GM10248 (cell line): ENCODE measurements around the gene SH3RF3.

ENCODE experiments used
- CTCF ChIA-PET: fragments of 300-600 bp; sonication (Branson Sonifier 250); formaldehyde crosslinking; extraction: SDS; loops from one replicate; lab custom pipeline; 2021; ENCODE audit warnings: antibody characterized with exemption; lab: Yijun Ruan, JAX
- POLR2A ChIA-PET: fragments of 350-650 bp; sonication (Branson Sonifier 250); formaldehyde crosslinking; extraction: SDS; loops from one replicate; lab custom pipeline; 2020; ENCODE audit warnings: antibody characterized with exemption; lab: Yijun Ruan, JAX
- DNase-seq: peaks from one replicate; pipeline ENCODE4 v3.0.0; 2012; ENCODE audit errors: extremely low spot score
- TF ChIP-seq, protein P1 (sequence below): IDR thresholded peaks from 2 replicates; pipeline ENCODE4 v1.5.1; 2012; ENCODE audit warnings: mild to moderate bottlenecking, low read depth; ENCODE audit errors: extremely low read depth, missing control alignments, control extremely low read depth

Gene SH3RF3

DNA sequence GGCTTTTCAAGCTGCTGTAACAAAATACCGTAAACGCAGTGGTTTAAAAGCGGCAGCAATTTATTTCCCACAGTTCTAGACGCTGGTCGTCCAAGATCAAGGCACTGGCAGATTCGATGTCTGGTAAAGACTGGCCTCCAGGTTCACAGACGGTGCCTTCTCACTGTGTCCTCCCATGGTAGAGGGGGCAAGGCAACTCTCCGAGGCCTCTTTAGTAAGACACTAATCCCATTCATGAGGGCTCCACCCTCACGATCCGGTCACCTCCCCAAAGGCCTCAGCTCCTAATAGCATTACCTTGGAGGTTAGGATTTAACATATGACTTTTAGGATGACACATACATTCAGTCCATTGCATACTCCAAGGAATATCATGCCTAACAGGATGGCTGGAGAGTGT is 117.2 kb downstream of the SH3RF3 start:
- ChIA-PET CTCF (no interaction called here), POLR2A (no interaction called here)
- TF ChIP-seq, protein P1, sequence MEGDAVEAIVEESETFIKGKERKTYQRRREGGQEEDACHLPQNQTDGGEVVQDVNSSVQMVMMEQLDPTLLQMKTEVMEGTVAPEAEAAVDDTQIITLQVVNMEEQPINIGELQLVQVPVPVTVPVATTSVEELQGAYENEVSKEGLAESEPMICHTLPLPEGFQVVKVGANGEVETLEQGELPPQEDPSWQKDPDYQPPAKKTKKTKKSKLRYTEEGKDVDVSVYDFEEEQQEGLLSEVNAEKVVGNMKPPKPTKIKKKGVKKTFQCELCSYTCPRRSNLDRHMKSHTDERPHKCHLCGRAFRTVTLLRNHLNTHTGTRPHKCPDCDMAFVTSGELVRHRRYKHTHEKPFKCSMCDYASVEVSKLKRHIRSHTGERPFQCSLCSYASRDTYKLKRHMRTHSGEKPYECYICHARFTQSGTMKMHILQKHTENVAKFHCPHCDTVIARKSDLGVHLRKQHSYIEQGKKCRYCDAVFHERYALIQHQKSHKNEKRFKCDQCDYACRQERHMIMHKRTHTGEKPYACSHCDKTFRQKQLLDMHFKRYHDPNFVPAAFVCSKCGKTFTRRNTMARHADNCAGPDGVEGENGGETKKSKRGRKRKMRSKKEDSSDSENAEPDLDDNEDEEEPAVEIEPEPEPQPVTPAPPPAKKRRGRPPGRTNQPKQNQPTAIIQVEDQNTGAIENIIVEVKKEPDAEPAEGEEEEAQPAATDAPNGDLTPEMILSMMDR, result no peak
- DNase-seq, result no peak

DNA sequence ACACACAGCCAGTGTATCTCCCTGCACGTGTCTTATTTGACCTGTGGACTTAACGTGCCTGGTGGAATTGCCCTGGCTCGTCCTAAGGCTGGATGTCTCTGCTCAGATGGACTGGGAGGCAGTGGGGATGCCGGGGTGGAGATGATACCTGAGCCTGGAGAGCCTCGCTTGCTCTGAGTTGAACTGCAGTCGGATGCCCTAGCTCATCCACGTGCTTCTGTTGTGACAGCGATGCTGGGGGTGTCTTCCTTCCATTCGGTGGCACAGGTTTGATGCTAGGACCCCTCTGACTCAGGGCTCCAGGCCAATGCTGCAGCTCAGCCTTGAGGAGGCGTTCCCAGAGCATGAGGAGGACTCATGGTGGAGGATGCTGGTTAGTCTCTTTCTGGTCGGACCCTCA is 117.6 kb downstream of the SH3RF3 start:
- no peak for DNase-seq
- TF ChIP-seq, protein P1, result no peak
- CTCF ChIA-PET, result no interaction called here
- POLR2A ChIA-PET, result no interaction called here

DNA sequence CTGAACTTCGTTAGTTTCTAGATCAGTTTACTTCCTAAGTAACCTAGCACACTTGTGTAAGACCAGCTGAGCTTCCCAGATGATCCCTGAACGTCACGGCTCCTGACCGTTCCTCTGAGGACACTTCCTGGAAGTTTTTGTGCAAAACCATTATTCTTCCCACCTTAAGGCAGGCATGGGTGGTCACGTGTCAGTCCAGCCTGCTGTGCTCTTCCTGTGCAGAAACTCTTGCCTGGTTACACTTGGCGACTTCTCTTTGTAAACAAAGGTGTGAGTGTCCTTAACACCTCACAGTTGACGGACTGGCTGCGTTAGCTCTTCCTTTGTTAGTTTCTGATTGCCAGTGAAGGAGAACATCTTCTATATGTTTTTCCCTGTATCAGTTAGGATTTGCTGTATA is 118.3 kb downstream of the SH3RF3 start:
- no peak for DNase-seq
- ChIA-PET CTCF (no interaction called here), POLR2A (no interaction called here)
- TF ChIP-seq, protein P1, result no peak

DNA sequence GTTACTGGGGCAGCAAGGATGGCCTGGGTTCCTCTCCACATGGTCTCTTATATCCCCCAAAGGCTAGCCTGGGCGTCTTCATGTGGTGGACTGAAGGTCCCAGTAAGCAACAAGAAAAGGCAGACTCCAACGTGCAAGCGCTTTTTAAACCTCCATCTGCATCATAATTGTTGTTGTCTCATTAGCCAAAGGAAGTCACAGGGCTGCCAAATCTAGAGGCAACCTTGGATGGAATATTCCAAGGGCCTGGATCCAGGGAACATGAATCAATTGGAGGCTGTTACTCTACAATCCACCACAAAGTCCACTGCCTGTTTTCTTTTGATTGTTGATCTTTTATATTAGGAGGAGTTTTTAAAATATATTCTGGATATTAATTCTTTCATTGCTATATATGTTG is 118.8 kb downstream of the SH3RF3 start:
- TF ChIP-seq, protein P1, result no peak
- ChIA-PET POLR2A (no interaction called here), CTCF (interaction anchor here (1.3 kb wide), 1 partner anchor 261 kb away, joined by 3 read pairs; no protein-coding TSS in a partner anchor)
- DNase-seq, result no peak

DNA sequence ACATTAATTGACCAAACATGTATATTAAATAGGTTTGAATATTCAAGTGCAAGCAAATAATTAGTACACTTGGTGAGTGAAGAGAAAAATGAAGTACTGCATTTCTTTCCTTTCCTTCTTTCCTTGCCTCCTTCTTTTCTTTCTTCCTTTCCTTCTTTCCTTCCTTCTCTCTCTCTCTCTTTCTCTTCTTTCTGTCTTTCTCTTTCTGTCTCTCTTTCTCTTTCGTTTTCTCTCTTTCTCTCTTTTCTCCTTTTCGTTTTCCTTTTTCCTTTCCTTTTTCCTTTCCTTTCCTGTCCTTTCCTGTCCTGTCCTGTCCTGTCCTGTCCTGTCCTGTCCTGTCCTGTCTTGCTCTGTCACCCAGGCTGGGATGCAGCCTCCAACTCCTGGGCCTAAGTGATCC is 119.6 kb downstream of the SH3RF3 start:
- ChIA-PET CTCF (interaction anchor here (1.3 kb wide), 1 partner anchor 260 kb away, joined by 3 read pairs; no protein-coding TSS in a partner anchor), POLR2A (no interaction called here)
- TF ChIP-seq, protein P1, result no peak
- DNase-seq, result no peak

DNA sequence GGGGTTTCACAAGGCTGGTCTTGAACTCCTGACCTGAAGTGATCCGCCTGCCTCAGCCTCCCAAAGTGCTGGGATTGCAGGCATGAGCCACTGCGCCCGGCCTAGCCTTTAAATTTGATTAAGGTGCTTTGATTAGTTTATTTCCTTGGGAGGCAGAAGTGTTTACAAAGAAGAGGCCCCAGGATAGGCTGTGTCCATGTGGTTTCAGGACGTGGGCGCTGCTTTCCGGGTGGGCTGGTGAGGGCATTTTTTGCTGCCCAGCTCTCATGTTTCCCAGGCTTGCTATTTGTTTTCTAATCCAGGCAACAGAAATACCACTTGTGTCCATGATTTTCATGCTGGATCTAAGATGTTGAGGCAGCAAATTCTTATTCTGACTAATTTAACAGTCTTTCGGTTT is 124.2 kb downstream of the SH3RF3 start:
- ChIA-PET CTCF (interaction anchor here (1.2 kb wide), 1 partner anchor 14 kb away, joined by 3 read pairs; no protein-coding TSS in a partner anchor), POLR2A (no interaction called here)
- no peak for DNase-seq
- TF ChIP-seq, protein P1, result no peak
